HTR-8/SVneo (cell line): ENCODE data around the gene RCOR1.
"Not testable (repeated sequence)": the region's sequence is repeated elsewhere in the genome, so short reads cannot be mapped to it uniquely, and the experiment has no call there.

Experiments
- DNase-seq: peaks from one replicate; pipeline ENCODE4 v3.0.0; 2011; ENCODE audit warnings: low spot score, mixed read lengths; ENCODE audit not compliant: insufficient read length
- FAIRE-seq: peaks from 2 replicates; lab custom pipeline; 2011; peaks lifted over from hg19 to GRCh38; lab: Jason Lieb, UNC

Gene RCOR1

DNA sequence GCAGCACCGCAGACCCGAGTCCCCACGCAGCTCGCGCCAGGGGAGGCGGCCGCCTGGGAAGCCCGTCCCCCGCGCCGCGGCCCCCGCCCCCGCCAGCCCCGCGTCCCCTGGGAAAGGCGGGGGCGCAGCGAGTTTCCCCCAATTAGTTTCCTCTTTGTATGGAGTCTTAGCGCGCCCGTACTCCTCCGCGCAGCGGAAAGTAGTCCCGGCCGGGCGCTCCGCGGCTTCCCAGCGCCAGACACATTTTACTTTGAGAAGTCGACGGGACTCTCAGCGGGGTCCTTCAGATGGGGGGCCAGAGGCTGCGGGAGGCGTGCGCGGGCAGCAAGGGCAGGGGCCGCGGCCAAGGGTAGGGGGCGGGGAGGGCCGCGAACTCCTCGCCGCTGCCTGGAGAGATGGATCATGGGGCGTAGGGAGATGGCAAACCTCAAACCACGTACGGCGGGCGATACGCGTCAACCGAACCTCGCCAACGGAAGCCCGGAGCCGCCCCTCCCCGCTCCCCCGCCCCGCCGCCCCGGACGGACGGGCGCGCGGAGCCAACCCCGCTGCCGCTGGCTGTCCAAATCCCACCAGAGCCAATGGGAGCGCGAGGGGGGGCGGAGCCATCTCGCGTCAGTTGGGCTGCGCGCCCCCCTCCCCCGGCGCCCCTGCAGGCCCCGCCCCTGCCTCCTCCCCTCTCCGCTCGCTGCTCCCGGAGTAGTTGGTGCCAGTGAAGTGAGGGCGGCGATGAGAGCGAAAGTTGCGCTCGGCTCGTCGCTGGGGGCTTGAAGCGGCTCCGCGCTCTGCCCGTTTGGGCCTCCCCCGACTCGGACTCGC lies at the start of gene RCOR1:
Gene RCOR1 (plus strand): TSS at position 706 of the 819 bp plus-strand sequence. CDS start 238 bp downstream, outside the sequence.
- DNase-seq (peak; percentile 93), FAIRE-seq (peak; percentile 84)

DNA sequence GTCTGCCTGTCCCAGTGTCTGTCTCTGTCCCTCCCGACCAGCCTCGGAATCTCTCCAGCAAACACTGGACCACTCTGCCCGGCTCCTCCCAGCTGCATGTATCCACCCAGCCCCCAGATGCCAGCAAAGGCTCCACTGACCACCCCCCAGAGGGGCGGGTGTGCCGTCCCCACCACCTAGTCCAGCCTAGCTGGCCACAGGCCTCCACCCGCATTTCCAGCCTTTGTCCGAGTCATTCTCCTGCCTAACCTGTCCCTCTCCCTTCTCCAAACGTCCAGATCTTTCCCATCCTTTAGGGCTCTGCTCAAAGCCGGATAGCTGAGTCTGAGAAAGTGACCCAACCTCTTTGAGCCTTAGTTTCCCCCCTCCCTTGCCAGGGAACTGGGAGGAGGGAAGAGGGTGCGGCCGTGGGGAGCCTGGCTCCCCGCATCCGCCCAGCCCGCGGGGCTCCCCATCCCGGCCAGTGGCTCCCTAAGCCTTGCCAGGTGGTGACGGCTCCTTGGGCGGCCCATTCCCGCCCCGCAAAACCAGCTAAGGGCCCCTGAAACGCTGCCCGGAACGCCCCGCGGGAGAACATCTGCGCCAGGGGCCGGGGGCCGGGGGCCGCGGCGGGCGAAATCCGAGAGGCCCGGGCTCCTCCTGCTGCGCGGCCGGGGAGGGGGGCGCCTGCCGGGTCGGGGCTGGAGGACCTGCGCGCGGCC lies 48.3 kb upstream of the RCOR1 start:
- FAIRE-seq (no peak), DNase-seq (no peak)

DNA sequence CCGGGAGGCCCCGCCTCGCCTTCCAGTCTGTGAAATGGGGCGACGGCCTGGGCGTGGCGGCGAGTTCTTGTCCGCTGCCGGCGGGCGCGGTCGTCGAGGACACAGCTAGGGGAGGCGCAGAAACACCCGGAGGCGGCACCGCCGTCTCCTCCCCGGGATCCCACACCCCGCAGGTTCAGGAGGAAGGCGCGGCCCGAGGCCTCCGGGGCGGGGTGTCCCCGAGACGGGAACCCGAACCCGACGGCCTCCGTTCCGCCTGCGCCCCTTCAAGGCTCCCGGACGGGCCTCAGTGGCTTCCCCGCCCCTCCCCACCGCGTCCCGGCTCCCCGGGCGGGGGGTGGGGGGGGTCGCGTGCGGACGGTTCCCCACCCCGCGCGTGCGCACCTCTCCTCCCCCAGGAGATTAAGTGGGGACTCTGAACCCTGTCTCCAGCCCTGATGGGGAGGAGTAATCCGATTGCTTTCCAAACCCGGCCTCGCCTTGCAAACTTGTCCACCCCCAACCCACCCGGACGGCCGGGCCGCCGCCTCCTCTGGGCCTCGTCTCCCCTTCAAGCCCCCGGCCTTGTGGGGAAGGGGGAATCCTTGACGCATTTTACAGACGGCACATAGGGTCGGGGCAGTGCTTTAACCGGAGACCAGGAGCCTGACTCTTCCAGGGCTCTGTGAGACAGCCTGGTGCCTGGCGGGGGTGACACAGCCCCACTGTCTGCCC lies 47.5 kb upstream of the RCOR1 start:
- FAIRE-seq, result no peak
- no peak for DNase-seq

DNA sequence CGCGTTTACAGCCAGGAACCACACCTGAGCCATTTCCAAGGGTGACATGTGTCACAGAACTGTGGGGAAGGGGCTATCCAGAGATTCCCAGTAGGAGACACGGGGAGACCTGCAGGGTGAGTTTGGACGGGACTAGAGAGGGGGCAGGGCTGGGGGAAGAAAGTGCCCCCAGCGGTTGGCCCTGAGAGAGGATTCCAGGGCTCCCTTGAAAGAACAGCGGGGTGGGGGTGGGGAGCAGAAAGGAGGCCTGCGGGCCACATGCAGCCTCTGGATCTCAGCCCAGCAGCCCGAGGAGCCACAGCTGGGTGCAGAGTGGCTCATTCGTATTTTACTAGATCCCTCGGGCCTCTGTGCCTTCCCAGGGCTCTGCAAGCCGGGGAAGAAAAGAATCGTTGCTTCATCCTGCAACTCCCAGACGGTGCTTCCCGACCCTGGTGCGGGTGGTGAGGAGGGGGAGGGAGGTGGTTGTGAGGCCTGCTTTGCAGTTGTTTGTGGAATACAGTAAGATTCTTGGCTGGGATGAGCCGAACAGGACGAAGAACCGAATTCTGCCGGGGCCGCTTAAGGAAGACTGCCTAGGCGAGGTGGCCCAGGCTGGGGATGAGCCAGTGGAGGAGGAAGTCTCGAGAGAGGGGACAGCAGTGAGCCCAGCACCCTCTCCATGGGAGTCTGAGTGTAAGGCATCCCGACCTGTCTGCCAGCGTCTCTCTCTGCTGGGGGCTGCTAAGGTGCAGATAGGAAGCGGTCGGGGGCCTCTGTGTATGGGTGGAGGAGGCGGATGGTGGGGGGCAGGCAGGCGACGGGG lies 46.8 kb upstream of the RCOR1 start:
- FAIRE-seq (no peak), DNase-seq (no peak)

DNA sequence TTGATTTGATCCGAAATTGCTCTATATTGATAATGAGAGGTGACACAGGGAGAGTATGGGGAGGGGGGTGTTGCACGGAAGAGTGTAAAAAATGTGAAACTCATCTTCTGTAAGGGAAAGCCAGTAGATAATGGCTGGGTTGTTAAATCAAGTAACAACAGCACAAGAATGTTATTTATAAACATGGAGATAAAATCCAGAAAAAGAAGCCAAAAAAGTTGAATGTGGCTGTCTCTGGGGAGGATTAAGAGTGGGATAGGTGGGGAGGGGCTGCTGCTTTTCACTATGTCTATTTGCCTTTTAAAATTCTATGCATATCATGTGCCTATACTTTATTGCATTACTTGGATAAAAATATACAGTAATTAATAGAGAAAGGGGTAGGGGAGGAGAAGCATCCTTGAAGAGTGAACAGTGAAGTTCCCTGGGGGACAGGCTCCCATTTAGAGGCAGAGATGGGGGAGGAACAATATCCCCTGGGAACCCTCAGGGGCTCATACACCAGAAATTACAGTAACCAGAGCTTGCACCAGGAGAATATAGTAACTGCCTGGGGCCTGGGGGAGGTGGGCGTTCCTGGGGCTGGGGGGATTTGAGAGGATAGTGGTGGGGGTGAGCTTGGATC lies 43.7 kb upstream of the RCOR1 start:
- no peak for DNase-seq
- FAIRE-seq, result no peak

DNA sequence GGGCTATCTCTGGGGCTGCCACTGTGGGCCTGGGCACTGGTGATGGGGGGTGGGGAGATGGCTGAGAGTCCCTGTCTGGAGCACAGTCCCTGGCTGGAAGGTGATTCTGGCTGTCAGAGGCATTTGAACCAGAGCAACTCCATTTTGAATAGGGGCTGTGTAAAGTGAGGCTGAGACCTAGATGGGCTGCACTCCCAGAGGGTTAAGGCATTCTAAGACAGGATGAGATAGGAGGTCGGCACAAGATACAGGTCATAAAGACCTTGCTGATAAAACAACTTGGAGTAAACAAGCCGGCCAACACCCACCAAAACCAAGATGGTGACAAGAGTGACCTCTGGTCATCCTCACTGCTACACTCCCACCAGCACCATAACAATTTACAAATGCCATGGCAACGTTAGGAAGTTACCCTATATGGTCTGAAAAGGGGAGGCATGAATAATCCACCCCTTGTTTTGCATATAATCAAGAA lies 41.5 kb upstream of the RCOR1 start:
- not testable (repeated sequence) for DNase-seq, FAIRE-seq

DNA sequence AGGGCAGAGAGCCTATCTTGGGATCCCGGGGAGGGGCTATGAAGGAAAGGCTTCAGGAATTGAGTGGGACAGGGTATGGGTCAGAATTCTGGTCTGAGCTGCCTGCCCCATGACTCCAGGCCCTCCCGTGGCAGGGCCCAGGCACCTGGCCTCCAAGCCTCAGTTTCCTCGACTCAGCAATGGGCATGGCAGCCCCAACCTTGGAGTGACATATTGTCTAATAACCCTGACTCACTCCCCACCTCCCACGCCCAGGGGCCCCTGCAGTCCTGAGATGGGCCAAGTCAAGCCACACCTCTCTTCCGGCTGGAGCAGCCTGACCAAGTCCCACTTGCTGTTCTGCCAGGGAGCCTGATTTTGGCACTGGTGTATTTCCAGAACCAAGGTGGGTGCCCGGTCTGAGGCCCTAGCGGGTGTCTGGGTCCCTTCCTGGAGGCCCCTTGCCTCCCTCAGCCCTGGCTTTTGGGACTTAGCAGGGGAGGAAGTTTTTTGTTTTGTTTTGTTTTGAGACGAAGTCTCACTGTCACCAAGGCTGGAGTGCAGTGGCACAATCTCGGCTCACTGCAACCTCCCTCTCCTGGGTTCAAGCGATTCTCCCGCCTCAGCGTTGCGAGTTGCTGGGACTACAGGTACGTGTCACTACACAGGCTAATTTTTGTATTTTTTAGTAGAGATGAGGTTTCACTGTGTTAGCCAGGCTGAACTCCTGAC lies 40.3 kb upstream of the RCOR1 start:
- no peak for FAIRE-seq
- DNase-seq, result peak; percentile 56

DNA sequence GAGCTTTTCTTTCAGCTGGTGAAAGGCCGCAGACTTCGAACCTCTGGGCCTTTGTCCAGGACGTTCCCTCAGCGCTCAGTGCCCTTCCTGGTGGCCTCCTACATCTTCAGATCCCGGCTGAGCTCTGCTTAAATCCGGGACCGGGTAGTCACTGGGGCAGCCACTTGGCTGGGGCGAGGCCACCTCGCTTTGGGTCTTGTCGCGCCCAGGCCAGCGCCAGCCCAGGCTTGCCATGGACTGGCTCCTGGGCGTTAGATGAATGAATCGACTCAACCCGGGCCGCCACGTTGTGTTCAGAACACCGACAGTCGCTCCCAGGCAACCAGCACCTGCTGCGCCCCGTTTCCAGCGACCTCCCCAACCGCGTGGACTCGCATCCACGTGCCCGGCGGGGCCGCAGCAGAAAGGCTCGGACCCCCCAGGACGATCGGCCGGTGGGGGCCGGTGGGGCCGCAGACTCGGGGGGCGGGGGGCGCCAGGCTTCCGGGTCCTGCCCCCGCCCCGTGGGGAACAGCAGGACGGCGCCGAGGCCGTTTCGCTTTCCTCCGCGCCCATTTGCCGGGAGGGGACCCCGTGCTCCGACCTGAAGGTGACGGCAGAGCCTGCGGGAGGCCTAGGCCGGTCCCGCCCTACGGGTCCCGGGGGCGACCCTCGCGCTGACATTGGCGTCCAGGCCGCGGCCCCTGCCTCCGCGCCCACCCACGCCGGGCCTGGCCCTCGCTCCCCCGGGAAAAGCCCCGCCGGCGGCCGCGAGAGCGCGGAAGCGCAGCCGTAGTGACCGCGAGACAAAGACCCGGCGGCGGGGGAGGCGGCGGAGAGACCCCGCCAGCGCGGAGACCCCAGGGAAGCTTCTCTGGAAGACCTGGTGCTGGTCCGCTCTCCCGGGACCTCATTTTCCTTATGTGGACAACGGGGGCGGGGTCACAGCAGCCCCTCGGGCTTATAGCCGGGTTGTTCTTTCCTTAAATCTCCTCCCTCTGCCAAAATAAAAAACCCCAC lies 37.3 kb upstream of the RCOR1 start:
- FAIRE-seq (no peak), DNase-seq (no peak)

DNA sequence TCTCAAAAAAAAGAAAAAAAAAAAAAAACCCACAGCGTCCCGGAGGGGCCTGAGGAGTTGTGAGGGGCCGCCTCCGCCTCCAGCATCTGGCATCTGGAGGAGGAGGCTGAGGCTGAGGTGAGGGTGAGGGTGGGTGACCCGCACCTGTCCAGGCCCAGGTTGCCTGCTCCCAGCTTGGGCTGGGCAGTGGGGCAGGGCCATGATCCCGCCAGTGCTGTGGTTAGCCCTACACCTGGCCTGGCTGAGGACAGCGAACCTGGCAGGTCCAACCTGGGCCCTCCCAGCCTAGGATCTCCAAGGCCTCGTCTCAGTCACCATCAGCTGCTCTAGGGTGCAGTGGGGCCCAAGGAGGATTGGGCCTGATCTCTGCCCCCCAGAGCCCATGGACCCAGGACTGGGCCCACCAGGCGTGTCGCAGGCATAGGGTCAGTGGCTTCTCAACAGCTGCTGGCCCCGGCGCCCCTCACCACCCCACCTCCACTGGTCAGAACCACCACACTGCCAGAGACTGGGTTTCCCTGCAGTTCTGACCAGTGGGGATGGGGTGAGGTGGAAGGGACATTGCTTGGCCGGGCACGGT lies 36.3 kb upstream of the RCOR1 start:
- DNase-seq (no peak), FAIRE-seq (no peak)

DNA sequence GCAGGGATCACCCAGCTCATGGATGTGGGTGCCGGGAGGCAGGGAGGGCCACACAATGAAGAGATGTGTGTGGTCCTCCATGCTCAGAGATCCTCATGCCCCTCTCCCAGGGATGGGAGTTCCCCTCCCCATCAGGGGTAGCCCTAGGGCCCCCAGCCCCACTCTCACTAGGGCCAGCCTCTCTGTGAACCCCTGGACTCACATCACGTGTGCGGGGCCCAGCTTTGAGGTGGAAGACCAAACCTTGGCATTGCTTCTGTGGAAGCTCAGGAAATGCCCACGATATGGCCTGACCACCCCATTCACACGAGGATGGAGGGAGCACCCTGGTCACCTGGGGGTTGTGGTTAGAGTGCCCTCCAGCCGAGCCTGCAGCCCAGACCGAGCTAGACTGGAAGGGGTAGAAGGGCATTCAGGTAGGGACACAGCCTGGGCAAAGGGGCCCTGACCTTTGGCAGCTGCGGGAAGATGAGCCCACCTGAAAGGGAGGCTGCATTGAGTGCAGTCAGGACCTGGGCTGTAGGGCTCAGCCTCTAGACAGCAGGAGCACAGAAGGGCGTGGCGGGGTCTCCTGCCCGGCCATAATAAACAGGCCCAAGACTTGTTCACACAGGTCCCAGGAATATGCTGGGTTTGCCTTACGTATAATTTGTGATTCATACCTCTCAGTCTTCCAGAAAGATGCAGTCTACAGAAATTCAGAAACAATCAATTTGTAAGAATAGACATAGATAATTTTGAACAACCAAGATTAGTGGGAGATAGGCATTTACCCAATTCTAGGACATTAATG lies 34.8 kb upstream of the RCOR1 start:
- FAIRE-seq (no peak), DNase-seq (no peak)

DNA sequence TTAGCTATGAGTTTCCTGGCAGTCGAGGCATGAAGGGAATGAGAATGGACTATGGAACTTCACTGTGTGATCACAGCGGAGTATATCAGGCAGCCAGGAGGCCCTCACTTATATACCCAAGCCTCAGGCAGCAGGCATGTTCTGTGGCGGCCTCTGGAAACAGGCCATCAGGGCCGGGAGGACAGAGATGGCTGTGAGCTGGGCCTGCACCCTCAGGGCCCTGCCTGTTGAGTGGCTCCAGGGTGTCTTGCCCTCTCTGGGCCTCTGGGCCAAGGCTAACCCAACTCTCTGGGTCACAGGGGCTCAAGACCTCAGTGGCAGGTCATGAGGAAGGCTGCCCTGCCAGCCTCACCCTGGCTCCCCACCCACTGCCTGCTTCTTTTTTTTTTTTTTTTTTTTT lies 33.9 kb upstream of the RCOR1 start:
- DNase-seq (no peak), FAIRE-seq (no peak)

DNA sequence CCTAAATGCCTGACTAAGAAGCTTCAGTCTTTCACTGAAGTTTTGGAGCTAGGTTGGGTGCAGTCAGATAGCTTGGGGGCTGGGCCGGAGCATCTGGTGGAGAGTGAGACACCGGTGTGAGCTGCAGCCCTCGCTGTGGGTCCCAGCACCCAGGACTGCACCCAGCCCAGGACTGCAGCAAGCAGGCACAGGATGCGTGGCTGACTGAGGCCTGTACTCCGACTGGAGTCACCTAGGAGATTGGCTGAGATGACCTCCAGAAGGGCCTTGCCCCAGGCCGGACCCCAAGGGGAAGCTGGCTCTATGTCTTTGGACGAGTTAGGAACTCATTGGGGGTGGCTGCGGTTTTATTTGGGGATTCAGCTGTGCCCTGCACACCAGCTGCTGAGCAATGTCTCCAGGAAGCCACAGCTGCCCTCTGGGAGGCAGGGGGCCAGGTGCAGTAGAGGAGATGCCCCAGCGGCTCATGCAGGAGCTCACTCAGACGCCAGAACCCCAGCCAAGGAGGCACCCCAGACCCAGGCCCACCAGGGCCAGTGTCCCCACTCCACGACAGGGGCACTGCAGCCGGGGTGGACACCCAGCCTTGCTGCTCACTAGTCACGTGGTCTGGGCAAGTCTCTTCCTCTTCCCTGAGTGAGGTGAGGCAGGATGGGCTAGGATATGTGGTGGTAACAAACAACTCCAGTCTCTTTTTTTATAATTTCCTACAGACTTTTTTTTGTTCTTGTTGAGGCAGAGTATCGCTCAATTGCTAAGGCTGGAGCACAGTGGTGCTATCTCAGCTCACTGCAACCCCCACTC lies 31.8 kb upstream of the RCOR1 start:
- no peak for DNase-seq

DNA sequence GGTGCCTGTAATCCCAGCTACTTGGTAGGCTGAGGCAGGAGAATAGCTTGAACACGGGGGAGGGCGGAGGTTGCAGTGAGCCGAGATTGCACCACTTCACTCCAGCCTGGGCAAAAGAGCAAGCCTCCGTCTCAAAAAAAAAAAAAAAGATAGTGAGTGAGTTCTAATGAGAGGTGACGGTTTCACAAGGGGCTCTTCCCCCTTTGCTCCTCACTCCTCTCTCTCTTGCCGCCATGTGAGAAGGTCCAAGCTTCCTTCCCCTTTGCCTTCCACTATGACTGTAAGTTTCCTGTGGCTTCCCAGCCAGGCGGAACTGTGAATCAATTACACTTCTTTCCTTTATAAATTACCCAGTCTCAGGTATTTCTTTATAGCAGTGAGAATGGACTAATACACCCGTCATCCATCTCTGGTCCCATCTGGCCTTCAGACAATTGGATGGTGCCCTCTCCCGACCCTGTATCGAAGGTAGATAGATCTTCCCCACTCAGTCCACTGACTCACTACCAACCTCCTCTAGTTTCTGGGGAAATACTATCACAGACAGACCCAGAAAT lies 27.0 kb upstream of the RCOR1 start:
- no peak for DNase-seq
- FAIRE-seq, result no peak

More for the DNA sequence above, 31.8 kb upstream of the RCOR1 start:
- FAIRE-seq, result no peak

DNA sequence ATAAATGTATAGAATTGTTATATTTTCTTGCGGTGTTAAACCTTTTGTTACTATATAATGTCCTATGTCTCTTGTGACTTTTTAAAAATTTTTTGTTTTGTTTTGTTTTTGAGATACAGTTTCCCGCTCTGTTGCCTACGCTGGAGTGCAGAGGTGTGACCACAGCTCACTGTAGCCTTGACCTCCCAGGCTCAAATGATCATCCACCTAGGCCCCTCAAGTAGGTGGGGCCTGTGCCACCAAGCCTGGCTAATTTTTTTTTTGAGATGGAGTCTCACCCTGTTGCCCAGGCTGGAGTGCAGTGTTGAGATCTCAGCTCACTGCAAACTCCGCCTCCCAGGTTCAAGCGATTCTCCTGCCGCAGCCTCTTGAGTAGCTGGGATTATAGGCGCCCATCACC lies 26.5 kb upstream of the RCOR1 start:
- FAIRE-seq (no peak), DNase-seq (no peak)

DNA sequence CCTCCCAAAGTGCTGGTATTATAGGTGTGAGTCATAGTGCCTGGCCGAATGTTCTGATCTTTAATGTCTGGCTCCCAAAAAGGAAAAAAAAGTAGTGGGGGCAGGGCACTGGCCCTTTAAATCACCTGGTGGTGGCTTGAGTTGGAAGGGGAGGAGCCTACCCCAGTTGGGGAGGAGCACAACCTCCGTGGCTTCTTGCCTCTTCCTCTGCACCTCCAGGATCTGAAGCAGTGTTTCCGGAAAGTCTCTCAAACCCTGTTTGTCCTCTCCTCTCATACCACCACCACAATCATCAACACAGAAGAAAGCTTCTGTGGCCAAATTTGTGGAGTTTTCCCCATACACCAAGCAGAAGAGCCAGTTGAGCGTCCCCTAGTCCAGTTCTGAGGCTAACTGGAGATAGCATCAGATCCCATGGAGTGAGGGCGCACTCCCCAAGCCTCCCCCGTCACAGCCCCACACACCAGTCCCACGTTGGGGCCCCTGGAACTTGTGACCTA lies 24.3 kb upstream of the RCOR1 start:
- DNase-seq, result no peak

More for the DNA sequence above, 24.3 kb upstream of the RCOR1 start:
- FAIRE-seq, result no peak
